ENCODE measurements around the gene AZU1.
"Not testable (repeated sequence)": the region's sequence is repeated elsewhere in the genome, so short reads cannot be mapped to it uniquely, and the experiment has no call there.

The AZU1 gene

GRCh38 chr19:810883-811489, 16.7 kb upstream of the AZU1 start:
- DNase-seq, result no peak

DNA sequence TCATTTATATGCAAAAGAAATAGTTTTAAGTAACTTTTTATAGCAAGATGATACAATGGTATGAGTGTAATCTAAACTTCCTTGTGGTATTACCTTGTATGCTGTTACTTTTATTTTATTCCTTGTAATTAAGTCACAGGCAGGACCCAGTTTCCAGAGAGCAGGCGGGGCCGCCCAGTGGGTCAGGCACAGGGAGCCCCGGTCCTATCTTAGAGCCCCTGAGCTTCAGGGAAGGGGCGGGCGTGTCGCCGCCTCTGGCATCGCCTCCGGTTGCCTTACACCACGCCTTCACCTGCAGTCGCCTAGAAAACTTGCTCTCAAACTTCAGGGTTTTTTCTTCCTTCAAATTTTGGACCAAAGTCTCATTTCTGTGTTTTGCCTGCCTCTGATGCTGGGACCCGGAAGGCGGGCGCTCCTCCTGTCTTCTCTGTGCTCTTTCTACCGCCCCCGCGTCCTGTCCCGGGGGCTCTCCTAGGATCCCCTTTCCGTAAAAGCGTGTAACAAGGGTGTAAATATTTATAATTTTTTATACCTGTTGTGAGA, 16.1 kb upstream of the AZU1 start:
- no peak for DNase-seq

- DNase-seq, result no peak
These were observed 15.4 kb upstream of the AZU1 start for GRCh38 chr19:812049-812746.

DNA sequence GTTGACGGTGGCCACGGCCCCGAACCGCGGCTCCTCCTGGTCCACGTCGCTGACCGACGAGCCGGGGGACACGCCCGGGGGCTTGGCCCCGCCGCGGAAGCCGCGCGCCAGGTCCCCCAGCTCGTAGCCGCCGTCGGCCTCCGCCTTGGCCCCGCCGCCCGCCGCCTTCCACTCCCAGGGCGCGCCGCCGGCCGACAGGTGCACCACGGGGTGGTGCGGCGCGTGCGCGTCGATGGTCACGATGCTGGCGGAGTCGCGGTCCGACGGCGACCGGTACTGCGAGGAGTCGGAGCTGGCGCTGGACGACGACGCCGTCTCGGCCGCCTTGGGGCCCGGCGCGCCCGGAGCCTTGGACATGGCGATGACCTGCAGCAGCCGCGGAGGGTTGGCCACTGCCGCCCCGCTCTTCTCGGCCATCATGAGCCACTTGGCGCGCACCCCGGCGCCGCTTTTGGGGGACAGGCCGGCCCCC, 14.9 kb upstream of the AZU1 start:
- DNase-seq, result no peak

DNA sequence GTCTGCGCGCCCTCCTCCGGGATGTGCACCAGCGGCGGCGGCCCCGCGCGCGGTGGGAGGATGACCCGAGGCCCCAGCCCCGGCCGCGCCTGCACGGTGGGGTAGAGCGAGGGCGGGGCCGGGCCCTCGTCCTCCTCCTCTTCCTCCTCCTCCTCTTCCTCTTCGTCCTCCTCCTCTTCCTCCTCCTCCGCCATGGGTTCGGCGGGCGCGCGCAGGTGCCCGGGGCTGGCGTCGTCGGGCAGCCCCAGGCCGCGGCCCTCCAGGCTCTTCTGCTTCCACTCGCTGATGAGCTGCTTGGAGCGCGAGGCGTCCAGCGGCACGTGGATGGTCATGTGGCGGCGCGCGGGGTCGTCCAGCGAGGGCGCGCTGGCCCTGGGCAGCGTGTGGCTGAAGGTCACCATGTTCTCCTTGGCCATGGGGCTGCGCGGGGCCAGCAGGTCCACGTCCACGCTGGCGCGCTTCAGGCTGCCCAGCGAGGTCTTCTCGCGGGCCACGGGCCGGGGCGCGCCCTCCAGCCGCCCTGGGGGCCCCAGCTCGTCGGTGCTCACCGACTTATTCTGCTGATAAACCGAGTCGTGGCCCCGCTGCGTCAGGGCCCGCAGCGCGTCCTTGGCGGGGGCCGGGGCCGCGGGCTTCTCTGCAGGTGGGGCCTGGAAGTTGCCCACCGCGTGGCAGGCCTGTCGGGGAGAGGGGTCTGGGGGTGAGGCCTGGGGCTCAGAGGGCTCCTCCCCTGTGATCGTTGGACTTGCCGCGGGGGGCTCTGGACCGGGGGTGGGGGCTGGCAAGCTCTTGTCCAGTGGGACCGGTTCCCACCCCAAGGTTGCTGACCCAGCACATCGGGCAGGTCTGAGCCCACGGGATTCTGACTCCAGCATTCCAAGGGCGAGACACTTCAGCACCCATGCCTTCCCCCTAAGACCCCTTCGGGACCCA, 14.2 kb upstream of the AZU1 start:
- no peak for DNase-seq

- no peak for DNase-seq
These were observed 13.2 kb upstream of the AZU1 start for GRCh38 chr19:814152-815078.

- no peak for DNase-seq
These were observed 12.4 kb upstream of the AZU1 start for GRCh38 chr19:815079-815774.

DNA sequence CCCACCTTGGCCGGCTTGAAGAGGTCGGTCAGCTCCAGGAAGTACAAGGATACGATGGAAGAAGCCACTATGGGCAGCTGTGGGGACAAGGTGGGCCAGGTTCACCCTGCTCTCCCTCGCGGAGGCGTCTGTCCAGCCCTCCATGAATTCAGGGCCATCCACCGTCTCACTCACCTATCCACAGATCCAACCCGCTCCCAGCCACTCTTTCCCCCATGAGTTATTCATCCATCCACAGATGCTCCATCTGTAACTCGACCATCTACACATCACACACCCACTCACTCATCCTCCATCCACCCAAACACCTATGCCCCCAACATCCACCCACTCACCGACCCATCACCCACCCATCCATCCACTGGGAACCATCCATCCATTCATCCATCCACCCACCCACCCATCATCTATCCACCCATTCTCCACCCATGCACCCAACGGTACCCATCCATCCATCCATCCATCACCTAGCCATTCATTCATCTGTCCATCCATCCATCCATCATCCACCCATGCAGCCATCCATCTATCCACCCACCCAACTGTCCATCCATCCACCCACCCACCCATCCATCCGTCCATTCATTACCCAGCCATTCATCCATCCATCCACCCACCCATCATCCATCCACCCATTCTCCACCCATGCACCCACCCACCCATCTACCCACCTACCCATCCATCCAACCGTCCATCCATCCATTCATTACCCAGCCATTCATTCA, 11.7 kb upstream of the AZU1 start:
- no peak for DNase-seq

- DNase-seq, result no peak
These were observed 11.2 kb upstream of the AZU1 start for GRCh38 chr19:816500-816857.

DNA sequence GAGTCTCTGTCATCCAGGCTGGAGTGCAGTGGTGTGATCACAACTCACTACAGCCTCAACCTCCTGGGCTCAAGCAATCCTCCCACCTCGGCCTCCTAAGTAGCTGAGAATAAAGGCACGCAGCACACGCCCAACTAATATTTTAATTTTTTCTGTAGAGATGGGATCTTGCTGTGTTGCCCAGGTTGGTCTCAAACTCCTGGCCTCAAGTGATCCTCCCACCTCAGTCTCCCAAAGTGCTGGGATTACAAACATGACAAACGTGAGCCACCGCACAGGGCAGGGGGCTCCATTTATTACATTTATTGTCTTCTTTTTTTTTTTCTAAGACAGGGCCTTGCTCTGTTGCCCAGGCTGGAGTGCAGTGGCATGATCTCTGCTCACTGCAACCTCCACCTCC, 7.4 kb upstream of the AZU1 start:
- not testable (repeated sequence) for DNase-seq

DNA sequence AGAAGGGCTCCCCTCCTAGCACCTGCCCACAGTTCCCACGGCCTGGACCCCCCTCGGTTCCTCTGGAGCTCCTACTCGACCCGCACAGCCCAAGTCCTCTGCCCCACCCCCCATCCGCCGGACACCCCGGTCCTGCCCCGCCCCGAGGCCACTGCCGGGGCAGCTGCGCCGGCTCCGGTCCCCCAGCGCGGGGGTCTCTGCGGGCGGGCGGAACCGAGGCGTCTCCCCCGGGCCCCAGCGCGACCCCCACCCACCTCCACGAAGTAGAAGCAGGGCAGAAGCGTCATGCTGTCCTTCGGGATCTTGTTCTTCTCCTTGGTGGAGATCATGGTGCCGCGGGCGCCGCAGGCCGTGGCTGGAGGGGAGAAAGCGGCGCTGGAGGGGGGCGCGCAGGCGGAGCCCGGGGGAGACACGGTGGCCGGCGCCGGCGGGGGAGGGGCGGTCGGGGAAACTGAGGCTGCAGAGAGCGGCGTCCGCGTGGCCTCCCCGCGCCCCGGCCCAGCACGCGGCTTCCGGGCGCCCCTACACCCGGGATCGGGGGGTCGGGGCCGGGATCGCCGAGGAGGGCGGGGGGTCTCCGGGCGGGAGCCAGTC, 6.3 kb upstream of the AZU1 start:
- no peak for DNase-seq

DNA sequence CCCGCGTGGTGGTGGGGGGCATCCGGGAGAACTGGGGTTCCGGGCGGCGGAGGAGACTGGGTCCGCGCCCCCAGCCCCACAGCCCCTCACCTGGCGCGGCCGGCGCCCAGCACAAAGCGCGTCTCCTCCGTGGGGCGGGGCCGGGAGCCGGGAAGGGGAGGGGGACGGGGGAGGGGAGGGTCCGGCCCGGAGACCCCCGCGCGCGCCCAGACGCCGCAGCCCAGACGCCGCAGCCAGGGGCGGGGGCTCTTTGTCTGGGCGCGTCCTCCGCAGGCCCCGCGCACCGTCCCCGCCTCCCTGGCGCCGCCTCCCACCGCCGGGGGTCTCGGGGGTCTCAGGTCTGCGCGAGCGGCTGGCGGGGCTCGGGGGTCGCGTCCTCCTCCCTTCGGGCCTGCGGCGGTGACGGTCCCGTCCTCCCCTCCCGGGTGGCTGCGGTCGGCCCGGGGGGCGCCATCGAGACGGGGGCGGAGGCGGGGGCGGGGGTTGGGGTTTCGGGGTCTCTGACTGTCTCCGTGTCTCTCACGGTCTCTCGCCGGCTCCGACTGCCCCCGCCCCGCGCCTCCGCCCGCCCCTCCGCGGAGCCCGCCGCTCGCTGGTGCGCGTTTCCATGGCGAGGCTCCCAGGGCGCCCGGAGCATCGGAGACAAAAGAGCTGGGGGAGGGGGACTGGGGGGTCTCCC, 5.7 kb upstream of the AZU1 start, which contains the start of gene PLPPR3:
Gene PLPPR3, minus strand, starts transcription at position 131 of the 679 bp plus-strand sequence. CDS start 396 bp downstream, outside the sequence.
- DNase-seq, result no peak

DNA sequence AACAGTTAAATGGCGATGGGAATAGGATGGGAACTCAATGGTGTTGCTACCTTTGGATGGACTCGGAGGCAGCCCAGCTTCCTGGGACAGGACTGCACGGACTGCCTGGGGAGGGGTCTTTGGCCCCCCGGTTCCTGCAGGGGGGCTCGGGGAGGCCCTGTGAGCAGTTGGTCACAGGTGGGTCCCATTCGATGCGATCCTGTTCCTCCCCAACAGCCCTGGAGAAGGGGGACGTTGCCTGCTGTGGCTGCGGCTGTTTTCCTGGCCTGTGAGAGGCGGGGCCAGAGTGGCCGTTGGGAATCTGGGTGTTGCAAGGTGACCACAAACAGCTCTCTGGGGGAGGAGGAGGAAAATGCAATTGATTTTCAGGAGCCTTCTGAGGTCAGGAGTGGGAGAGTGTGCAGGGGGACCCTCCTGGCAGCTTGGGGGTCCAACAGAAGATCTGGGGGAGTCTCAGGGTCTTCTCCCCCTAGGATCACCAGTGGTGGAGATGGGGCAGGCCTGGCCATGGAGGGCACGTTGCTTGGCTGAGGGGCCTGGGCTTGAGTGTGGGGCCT, 4.0 kb upstream of the AZU1 start:
- no peak for DNase-seq

- no peak for DNase-seq
These were observed 2.8 kb upstream of the AZU1 start for GRCh38 chr19:824885-825284.

DNA sequence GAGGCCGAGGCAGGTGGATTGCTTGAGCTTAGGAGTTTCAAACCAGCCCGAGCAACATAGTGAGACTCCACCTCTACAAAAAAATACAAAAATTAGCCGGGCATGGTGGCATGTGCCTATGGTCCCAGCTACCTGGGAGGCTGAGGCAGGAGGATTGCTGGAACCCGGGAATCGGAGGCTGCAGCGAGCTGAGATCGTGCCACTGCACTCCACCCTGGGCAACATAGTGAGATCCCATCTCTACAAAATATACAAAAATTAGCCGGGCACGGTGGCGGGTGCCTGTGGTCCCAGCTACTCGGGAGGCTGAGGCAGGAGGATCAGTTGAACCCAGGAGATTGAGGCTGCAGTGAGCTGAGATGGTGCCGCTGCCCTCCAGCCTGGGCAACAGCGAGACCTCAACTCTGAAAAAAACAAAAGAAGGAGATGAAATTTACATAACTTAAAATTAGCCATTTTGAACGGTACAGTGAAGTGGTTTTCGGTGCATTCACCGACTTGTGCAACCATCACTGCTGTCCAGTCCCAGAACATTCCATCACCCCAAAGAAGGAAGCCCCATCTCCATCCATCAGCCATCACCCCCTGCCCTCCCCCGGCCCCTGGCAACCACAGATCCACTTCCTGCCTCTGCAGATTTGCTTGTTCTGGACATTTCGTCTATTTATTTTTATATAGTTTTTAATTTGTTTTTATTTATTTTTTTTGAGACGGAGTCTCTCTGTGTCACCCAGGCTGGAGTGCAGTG, 1.6 kb upstream of the AZU1 start:
- no peak for DNase-seq

DNA sequence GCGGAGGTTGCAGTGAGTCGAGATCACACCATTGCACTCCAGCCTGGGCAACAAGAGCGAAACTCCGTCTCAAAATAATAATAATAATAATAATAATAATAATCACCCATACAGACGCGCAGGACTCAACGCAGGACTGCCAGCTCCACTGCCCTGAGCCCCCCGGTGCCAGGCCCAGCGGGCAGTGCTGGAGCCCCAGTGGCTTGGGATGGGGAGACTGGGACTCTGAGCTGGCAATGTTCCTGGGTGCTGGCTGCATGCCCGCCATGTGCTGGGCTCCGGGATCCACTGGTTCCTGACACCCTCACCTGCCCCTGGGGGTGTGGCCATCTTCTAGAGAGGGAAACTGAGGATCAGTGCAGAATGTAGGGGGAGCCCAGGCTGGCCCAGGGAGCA, 325 bp upstream of the AZU1 start:
- DNase-seq, result no peak

DNA sequence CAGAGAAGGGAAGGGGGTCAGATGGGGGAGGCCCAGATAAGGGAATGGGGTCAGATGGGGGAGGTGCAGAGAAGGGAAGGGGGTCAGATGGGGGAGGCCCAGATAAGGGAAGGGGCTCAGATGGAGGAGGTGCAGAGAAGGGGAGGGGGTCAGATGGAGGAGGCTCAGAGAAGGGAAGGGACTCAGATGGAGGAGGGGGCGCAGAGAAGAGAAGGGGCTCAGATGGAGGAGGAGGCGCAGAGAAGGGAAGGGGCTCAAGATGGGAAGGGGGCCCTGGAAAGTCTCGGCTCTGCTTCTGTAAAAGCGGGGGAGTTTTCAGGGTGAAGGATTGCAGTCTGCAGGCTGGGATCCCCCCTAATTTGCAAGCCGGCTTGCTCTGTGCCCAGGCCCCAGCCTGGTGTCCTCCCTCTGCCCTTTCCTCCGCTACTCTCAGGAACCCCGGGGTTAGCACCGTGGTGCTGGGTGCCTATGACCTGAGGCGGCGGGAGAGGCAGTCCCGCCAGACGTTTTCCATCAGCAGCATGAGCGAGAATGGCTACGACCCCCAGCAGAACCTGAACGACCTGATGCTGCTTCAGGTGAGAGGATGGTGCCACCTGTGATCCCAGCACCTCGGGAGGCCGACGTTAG, 1.6 kb downstream of the AZU1 start:
- DNase-seq, result no peak

All from activated CD4-positive, CD25-positive, alpha-beta regulatory T cell treated with anti-CD3 and anti-CD28 coated beads, Interleukin-2, amount 50 U/mL, for 72 hours (primary cell).